ENCODE measurements around the gene MYL10. TPM values are rescaled to one million over a fixed set of nuclear protein-coding genes. Genes with fewer than 3 reads are reported as not detected.

MYL10 gene
- total and polyA plus RNA-seq, 2 donors (not counting 3 experiments of a cell fraction or from before 2014, with no cell fraction given), result not detected

GRCh38 chr7:101620395-101620794 lies 8.7 kb downstream of the MYL10 start:
- H3K4me3 ChIP-seq (replicated peaks in 1 of 3; ENCODE audit: insufficient read depth in 1 of 3, low read depth in 1 of 3, low read length in 3 of 3), result no peak overlapping the region
- H3K4me1 ChIP-seq (ENCODE audit: control insufficient read depth, extremely low read depth, insufficient read depth, low read length), result no peaks in the 10 kb centered on the region
- no peaks in the 10 kb centered on the region for H3K79me2 ChIP-seq (ENCODE audit: control insufficient read depth, insufficient read depth, low read length)
- no peaks in the 10 kb centered on the region for H3K36me3 ChIP-seq (ENCODE audit: control insufficient read depth in 2 of 2, extremely low read depth in 1 of 2, insufficient read depth in 2 of 2, low read length in 2 of 2)
- TF ChIP-seq POLR2A (IDR thresholded peaks at IDR 0.05; ENCODE audit: low read depth, low read length), result no peak
- no peak for TF ChIP-seq JUN (IDR thresholded peaks at IDR 0.05; ENCODE audit: borderline replicate concordance, insufficient read depth, insufficient read length, low read depth)
- no peak for TF ChIP-seq POLR2AphosphoS5 (IDR thresholded peaks at IDR 0.05; ENCODE audit: insufficient read depth, low read depth, low read length)
- TF ChIP-seq CTCF (IDR thresholded peaks at IDR 0.05; ENCODE audit: extremely low read depth in 1 of 2, insufficient read depth in 1 of 2, low read depth in 1 of 2, low read length in 2 of 2), result no peak
- TF ChIP-seq GATA2 (IDR thresholded peaks at IDR 0.05; ENCODE audit: insufficient read depth, insufficient read length, low read depth, low read length), result no peak
- no peak for TF ChIP-seq MAX (IDR thresholded peaks at IDR 0.05; ENCODE audit: insufficient read depth, insufficient read length)
- no peak for TF ChIP-seq MYC (IDR thresholded peaks at IDR 0.05; ENCODE audit: low read depth, low read length)
- no peak for TF ChIP-seq FOS (IDR thresholded peaks at IDR 0.05; ENCODE audit: borderline replicate concordance, insufficient read depth, low read length)
- TF ChIP-seq EZH2 (IDR thresholded peaks at IDR 0.05; ENCODE audit: borderline replicate concordance, low read depth, low read length, severe bottlenecking), result no peak
- no peak overlapping the region for H3K9ac ChIP-seq (replicated peaks; ENCODE audit: extremely low read depth, insufficient read depth, low read length)
- H3K27ac ChIP-seq (ENCODE audit: insufficient read depth, low read depth, low read length), result no peak overlapping the region
- peaks cover 0 to 7% of the 10 kb centered on the region in 2 experiments for H3K27me3 ChIP-seq (ENCODE audit: control insufficient read depth in 2 of 2, insufficient read depth in 2 of 2, low read length in 2 of 2)
- no peak overlapping the region for H2AFZ ChIP-seq (ENCODE audit: low read depth, low read length)
- no peak for DNase-seq (ENCODE audit: low read depth, low spot score)
- ChIA-PET POLR2A (no interaction called here), CTCF (no interaction called here)
- H3K4me2 ChIP-seq (ENCODE audit: insufficient read depth, low read length), result no peak overlapping the region
- no peaks in the 10 kb centered on the region for H3K9me3 ChIP-seq (replicated peaks; ENCODE audit: control insufficient read depth, insufficient read depth, low read length)
- dilution Hi-C loops (cut with MboI; ENCODE audit: extremely low pct_ligation_motif_present, low sequenced_read_pairs) (no loop called here), intact Hi-C loops (cut with micrococcal nuclease) (no loop called here)
- FAIRE-seq, result no peak
- no peaks in the 10 kb centered on the region for H4K20me1 ChIP-seq (replicated peaks; ENCODE audit: control insufficient read depth, extremely low read depth, insufficient read depth, low read length)
- BruUV-seq (replicated peaks), result no TSS peak
- H3K9me1 ChIP-seq (replicated peaks; ENCODE audit: control insufficient read depth, extremely low read depth, insufficient read depth, low read length), result no peaks in the 10 kb centered on the region

Data from endothelial cell of umbilical vein (primary cell).